ENCODE data around the gene AGAP1.

GRCh38 chr2:235911633-235912233, 417.9 kb downstream of the AGAP1 start:
- no peak for TF ChIP-seq CTCF (IDR thresholded peaks at IDR 0.05; ENCODE audit: low read depth, low read length, poor library complexity, severe bottlenecking)
- no peak for TF ChIP-seq EZH2phosphoT487 (IDR thresholded peaks at IDR 0.05; ENCODE audit: borderline replicate concordance, low read length)

All from DOHH2 (cell line).